HG03457 (cell line): ENCODE measurements around the gene SPATA46.

Experiments
- ATAC-seq: cut with Tn5 transposase; IDR thresholded peaks from one replicate; pipeline ENCODE4 v1.9.1; 2021; ENCODE audit warnings: moderate number of reproducible peaks; ENCODE audit not compliant: unreplicated experiment

SPATA46 gene

GRCh38 chr1:162375463-162375862, 1.2 kb downstream of the SPATA46 start:
- ATAC-seq, result no peak

GRCh38 chr1:162374406-162374805, 2.2 kb downstream of the SPATA46 start:
- no peak for ATAC-seq

- no peak for ATAC-seq
Observed at GRCh38 chr1:162373541-162374260, 3.0 kb downstream of the SPATA46 start.

- no peak for ATAC-seq
Observed at GRCh38 chr1:162373072-162373427, 3.6 kb downstream of the SPATA46 start.

- no peak for ATAC-seq
Observed at GRCh38 chr1:162372159-162373071, 4.2 kb downstream of the SPATA46 start.

GRCh38 chr1:162371611-162372010, 5.0 kb downstream of the SPATA46 start:
- ATAC-seq, result no peak

- no peak for ATAC-seq
Observed at GRCh38 chr1:162370721-162371120, 5.9 kb downstream of the SPATA46 start.

DNA sequence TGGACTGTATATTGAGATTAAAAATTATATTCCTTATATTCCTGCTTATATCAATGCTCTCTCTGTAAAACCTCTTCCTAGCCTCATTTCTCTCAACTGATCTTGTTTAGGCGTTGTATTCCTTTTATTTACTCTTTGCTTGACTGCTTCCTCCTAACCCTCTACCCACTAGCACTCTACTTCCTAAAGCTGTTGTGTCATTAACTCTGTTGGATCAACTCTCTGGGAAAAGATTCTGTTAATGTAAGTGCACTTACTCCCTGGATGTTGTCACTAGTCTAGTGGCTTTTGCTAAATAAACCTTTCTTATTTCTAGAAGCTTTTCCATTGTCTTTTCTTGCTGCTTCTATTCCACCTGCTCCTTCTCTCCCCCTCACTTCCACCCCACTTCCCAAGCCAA, 6.5 kb downstream of the SPATA46 start:
- ATAC-seq, result no peak

DNA sequence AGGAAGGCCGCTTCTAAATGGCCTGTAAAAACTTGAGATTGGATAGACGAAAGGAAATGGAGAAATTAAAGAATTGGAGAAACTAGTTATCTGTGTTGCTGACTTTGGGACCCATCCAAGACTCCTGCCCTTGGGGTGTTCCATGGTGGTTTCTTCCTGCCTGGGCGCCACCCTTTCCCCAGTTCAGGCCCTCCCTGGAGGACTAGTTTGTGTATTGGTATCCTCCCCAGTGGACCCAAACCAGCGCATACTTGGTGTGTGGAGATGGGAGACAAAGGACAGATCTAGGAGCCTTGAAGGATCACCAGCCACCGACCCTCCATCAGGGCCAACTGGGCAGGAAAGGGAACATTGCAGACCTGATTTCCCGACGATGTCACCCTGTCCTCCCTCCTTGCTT, 7.1 kb downstream of the SPATA46 start:
- ATAC-seq, result no peak

- no peak for ATAC-seq
Observed at GRCh38 chr1:162368451-162368850, 8.2 kb downstream of the SPATA46 start.

DNA sequence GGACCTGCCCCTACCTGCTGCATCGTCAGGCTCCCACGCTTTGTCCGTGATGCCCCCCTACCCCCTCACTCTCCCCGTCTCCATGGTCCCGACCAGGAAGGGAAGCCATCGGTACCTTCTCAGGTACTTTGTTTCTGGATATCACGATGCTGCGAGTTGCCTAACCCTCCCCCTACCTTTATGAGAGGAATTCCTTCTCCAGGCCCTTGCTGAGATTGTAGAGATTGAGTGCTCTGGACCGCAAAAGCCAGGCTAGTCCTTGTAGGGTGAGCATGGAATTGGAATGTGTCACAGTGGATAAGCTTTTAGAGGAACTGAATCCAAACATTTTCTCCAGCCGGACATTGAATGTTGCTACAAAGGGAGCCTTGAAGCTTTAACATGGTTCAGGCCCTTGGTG, 8.9 kb downstream of the SPATA46 start:
- ATAC-seq, result no peak

DNA sequence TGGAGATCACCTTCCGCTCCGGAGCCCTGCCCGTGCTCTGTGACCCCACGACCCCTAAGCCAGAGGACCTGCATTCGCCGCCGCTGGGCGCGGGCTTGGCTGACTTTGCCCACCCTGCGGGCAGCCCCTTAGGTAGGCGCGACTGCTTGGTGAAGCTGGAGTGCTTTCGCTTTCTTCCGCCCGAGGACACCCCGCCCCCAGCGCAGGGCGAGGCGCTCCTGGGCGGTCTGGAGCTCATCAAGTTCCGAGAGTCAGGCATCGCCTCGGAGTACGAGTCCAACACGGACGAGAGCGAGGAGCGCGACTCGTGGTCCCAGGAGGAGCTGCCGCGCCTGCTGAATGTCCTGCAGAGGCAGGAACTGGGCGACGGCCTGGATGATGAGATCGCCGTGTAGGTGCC, 9.6 kb downstream of the SPATA46 start:
- ATAC-seq, result no peak

DNA sequence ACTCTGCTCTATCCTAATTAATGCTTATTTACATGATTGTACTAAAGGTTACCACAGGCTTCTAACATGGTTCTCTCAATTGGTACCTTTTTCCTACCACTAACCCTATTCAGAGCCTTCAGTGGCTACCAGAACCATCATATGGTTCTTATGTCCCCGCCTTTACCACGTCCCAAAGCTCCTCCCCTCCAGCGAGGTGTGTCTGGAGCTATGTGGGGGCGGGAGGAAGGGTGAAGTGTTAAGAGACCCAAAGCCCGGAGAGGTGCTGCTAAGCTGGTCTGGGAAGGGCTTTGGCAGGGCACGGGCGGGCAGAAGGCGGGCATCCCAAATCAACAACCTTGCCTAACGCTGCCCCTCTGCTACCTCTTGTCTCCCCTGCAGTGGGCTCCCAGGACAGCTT, 10.0 kb downstream of the SPATA46 start:
- ATAC-seq, result no peak

DNA sequence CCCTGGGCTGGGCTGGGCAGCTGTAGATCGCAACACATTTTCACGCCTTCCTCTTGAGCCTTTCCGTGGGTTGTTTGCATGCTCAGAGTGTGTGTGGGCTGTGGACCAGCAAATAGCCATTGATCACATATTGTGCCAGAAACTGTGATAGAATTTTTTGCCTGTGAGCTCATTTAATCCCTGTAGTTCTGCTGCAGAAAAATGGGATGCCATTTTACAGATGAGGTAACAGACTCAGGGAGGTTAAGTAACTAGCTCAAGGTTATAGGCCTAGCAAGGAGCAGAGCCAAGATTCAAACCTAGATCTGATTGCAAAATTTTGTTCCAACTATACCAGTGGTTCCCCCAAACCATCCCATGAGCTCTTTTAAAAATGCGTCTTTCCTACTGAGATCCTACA, 10.5 kb downstream of the SPATA46 start:
- ATAC-seq, result no peak

DNA sequence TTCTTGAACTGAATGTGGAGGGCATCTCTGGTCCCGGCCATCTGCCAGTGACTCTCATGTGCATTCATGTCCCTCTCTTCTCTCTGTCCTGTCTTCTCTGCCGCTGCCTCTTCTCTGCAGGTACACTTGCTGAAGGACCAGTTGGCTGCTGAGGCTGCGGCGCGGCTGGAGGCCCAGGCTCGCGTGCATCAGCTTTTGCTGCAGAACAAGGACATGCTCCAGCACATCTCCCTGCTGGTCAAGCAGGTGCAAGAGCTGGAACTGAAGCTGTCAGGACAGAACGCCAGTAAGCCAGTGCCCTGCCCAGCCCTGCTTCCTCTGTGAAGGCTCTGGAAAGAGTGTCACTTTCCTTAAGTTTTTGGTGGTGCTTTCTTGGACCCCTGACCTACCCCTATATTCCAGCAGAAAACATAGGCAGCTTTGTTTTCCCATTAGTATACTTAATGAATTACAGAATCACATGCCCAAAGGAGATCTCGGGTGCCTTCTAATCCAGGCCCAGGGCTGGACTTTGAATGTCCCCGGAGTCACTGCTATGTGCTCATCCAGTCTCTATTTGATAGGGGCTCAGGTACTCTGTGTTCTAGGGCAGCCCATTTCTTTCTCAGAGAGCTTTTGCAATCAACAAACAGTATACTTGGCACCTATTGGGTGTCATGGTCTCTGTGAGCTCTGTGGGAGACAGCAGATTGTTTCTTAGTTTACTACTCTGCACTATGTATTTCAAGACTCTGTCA, 11.2 kb downstream of the SPATA46 start:
- ATAC-seq, result no peak

DNA sequence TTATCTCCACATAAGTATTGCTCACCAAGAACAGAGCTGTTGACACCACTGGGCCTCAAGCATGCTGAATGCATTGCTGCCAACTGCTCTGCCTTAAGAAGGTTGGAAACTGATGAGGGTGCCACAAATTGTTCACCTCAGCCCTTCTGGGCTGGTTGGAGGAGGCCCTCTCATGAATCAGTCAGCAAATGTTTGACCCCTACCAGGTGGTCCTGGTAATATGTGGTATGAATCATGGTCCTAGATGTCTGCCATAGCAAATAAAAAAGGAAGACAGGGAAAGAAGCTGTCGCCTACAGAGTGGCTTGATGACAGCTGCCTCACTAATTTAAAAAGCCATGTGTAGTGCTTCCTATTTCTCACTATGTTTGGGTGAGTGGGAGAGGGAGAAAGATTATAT, 12.2 kb downstream of the SPATA46 start:
- ATAC-seq, result no peak

DNA sequence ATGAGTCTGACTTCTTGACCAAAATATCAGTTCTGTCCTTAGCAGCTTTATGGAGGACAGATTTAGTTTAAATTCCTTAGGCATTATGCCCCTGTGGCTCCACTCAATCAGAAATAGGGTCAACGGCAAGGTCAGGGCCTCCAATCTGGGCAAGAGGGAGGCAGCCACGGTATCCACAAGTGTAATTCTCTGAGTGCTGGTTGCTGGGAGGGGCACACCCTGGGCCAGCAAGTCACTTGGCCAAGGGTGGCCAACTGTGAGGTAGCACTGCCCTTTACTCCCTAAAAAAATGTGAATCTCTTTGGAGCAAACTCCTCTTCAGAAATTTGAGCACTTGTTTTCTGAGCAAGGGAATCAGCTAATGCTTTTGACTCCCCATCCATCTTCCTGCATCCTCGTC, 12.8 kb downstream of the SPATA46 start:
- ATAC-seq, result no peak

DNA sequence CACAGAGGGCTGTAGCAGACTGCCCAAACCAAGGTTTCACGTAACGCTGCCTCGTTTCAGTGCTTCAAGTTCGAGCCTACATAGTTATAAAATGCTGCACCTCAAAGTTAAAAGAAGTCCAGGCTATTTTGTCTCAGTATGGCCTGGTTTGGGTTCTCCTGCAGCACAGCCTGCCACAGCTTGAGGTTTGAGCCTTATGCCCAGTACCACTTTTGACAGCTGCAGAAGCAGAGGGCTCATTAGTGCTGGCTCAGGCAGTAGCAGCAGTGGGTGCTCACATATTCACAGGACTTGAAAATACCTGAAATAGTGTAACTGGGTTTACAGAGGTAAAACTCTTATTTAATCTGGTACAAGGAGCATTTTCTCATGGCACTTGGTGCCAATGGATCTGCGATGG, 15.3 kb downstream of the SPATA46 start:
- peak; percentile 33 for ATAC-seq

DNA sequence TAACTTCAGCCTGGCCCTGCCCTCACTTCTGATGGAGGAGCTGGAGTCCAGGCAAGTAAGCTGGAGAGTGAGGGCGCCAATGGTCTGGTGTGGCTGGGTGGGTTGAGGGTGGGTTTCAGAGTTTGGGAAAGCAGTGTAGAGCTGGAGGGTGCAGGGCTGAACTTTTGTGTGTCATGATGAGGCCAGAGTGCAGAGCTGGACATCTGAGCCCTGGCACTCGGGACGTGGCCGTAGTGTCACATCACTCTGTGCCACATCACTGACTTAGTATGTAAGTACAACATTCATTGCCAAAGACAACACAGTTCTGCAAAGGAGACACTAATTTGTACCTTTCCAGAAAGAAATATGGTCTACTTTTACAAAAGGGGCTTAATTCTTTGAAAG, 15.8 kb downstream of the SPATA46 start:
- no peak for ATAC-seq

DNA sequence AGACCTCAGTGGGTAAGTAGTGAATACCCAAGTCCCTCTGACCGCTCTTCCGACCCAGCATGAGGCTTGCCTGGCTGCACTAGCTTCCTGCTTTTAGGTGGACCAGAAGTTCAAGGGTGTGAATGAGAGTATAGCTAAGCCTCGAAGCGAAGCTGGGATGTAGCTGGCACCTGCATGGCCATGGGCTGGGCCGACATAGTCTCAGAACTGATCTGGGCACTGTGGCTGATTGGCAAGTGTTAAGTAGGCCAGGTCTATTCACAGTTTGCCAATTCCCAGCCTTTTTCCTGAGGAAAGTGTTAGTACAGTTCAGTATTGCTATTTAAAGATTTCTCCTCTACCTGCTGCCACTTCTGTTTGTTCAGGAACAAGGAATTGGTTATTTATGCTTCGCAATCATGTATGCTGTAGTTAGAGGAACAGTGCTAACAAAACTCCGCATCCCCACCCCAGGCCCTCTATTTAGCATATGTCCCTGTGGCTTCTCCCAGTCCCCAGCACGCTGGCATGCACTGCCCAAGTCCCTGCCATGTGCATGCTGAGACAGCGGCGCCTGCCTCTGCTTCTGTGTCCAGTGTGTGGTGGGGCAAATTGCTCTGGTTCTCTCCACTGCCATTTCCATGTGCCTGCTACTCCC, 16.3 kb downstream of the SPATA46 start:
- no peak for ATAC-seq

DNA sequence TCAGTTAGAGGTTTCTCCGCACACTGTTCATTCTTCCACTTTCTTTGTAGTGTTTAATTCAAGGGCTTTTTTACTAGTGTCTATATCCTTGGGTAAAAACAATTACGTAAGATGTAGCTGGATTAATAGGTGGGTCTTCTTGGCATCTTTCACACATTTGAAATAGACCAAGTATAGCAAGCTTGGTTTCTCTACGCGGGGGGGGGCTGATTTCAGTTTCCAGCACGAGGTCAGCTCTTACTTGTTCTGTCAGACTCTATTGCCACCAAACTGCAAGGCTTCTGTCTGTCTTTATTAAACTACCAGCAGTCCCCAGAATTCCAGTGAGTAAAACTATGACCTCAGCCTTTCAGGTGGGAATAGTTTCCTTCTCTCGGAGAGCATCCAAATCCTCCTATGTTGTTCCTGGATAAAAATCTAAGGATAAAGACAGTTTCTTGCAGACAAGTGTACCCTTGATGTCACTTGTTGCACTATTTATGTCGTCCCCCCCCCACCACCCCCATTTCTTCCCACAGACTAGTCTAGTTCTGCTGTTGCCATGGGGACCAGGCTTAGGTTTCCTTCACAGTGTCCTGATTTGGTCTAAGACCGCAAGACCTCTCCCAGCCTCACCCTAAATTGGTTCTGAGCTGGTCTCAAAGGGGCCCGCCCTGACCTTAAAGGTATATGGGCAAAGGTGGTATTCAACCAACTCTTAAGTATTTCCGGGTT, 17.0 kb downstream of the SPATA46 start:
- no peak for ATAC-seq
